DMS79 (cell line): ENCODE data around the gene BPIFB6.

Experiments used
- DNase-seq: peaks from one replicate; lab custom pipeline; 2025; lab: John Stamatoyannopoulos, UW

Gene BPIFB6

DNA sequence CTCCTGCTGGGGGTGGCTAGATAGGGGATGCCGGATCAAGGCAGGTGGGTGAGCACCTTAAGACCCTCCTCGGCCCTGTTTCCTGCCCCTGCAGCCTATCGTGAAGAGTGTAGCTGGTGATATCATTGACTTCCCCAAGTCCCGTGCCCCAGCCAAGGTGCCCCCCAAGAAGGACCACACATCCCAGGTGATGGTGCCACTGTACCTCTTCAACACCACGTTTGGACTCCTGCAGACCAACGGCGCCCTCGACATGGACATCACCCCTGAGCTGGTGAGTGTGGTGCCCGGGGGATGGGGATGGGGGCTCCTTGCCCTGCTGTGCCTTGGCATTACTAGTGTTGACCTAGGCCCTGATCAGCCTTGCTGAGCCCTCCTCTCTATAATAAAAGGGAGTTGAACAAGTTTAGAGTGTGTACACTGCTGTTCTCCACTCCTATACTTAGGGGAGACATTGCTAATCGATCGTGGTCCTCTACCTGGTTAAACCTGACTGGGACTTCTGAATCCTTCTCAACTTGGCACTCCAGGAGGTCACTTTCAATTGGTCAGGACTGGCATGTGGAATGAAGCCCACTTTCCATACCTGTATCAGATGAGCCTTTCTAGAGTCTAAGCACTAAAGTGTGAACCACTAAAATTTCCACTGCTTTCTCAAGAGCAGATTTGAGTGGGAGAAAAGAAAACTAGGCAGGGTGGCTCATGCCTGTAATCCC, 33.3 kb downstream of the BPIFB6 start:
- no peak for DNase-seq

DNA sequence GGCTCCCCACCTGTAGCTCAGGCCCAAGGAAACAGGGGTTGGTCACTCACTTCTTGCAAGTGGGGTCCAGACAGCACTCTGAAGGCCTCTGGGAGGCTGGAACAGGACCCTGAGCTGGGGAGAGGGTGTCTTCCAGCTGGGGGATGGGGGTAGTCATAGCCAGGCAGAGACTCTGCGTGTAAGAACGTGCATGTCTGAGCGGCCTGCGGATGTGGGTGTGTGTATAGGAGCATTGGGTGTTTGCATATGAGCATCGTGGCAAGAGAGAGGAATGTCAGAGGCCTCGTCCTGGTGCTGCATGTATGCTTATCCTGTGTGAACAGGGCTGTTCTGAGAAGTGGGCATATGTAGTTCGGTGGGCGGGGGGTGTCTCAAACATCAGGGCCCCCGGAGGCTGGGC, 34.3 kb downstream of the BPIFB6 start:
- DNase-seq, result no peak

DNA sequence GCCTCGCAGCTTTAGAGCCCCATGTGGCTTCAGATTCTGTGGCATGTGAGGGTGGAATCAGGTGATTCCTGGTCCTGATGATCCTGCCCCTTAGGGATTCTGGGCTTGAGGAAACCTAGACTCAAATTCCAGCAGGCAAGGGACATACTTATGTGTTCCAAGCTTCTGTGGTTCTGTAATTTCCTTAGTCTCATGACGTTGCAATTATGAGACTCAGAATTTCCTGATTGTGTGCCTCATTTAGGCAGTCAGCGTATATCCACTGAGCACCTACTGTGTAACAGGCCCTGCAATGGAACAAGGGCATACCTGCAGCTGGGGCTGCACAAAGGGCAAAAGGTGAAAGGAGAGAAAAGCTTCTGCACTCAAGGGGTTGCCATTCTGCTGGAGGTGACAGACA, 36.4 kb downstream of the BPIFB6 start:
- DNase-seq, result no peak

DNA sequence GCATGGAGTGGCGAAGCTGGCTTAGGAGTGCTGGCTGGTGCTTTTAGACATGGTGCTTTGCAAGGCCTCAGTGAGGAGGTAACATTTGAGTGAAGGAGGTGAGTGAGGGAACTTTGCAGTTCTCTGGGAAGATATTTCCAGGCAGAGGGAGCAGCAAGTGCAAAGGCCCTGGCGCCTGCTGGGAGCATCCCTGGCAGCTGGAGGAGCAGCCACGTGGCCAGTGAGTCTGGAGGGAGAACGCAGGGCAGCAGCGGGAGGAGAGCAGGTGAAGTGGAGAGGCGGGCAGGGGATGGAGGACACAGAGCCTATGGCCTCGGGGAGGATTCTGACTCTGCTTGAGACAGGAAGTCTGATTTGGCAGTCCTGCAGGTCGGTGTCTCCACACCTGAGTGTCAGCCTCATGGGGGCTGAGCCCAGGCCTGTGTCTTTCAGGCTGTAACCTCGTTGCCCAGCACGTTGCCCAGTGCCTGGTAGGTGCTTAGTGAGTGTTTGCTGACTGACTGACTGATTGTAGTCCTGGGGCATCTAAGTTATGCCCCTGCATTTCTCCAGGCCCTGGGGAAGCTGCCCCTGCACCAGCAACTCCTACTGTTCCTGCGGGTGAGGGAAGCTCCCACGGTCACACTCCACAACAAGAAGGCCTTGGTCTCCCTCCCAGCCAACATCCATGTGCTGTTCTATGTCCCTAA, 36.9 kb downstream of the BPIFB6 start:
- DNase-seq, result no peak

DNA sequence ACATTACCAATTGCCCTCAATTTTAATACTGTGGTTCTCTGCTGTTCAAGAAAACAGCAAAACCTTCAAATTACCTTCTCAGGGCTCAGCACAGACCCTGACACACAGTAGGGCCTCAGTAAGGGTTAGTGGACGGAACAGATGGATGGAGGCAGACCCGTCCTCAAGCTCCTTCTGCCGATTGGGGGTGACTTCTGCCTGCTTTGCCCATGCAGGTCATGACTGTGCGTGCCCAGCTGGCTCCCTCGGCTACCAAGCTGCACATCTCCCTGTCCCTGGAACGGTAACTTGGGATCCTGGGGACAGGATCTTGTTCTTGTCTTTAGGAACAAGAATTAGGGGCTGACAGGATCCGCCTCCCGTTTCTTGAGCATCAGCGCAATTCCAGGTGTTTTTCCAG, 38.2 kb downstream of the BPIFB6 start:
- no peak for DNase-seq

DNA sequence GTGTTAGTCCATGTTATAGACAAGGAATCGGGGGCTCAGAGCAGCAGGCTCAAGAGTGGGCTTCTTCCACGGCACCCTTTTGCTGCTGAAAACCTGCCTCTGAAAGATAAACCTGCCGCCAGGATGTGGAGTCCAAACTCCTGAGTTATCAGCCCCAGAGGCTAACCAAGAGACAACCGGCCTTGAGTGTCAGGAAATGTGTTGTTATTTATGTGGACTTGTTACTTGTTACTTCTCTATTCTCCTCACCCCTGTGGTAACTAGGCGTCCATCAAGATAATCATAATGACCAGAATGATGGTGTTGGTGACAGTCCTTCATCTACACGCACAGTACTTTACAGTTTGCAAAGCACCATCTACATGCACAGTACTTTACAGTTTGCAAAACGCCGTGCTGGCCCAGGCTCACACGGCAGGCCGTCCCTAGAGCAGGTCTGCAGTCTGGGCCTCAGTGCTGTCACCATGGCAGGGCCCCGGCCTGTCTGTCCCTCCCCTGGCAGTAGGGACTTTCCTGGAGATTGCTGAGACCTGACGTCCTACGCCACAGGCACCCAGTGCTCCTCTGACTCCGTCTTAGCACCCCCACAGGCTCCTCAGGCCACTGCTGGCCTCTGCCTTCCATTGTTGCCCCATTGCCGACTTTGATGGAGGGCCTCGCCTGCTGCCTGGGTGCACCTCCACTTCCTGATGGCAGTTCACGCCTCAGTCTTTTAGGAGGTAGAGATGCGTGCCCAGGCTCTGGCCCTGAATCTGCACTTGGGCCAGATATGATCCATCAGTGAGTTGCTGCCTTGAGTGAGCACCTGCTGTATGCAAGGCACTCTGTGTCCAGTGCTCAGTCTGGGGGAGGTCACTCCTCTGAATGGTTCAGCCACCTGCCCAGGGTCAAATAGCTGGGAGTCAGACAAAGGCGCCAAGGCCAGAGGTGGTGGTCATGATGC, 38.9 kb downstream of the BPIFB6 start:
- DNase-seq, result no peak

DNA sequence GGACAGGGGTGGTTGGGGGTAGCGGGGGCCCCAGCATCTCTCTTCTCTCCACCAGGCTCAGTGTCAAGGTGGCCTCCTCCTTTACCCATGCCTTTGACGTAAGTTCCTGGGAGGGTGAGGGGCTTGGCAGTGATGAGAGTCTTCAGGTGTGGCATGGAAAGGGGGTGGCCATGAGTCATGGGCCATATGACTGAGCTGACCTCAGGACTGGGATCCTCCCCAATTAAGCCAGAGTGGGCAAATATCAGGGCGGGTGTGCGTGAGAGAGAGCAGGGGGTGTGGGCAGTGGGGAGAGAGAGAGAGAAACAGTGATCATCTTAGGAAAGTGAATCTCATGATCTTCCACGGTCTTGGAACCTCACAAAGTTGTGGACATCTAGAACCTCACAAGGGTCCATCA, 39.8 kb downstream of the BPIFB6 start:
- DNase-seq, result no peak

DNA sequence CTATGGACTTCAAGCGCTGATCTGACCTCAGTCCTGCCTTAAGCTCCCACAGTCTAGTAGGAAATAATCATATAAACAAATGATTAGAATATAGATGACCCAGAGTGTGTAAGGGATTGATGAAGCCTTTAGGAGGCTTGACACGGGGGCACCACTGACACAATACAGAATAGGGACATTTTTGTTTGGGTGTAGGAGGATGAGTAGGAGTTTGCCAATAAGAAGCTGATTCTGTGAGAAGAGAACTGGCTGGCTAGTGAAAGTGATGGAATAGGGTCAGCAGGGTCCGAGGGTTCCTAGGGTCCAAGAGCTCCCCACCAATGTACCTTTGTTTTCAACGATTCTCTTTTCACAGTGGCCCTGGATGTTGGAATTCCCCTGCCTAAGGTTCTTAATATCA, 40.9 kb downstream of the BPIFB6 start:
- no peak for DNase-seq

DNA sequence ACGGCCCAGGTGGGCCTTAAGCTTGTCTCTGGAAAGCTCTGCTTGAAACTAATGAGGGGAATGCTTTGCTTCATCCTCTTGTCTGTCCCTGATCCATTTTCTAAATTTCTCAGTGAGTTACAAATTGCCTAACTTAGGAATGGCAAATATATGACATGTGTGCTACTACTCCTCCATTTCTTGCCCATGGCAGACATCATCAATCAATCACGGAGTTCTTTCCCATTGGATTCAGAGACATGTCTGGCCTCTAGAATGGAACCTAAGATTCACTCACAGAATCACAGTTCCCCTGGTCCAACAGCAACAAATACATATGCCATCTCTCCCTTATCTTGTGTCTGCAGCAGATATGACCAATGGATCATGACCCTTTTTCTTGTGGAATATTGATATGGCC, 41.4 kb downstream of the BPIFB6 start:
- DNase-seq, result no peak

DNA sequence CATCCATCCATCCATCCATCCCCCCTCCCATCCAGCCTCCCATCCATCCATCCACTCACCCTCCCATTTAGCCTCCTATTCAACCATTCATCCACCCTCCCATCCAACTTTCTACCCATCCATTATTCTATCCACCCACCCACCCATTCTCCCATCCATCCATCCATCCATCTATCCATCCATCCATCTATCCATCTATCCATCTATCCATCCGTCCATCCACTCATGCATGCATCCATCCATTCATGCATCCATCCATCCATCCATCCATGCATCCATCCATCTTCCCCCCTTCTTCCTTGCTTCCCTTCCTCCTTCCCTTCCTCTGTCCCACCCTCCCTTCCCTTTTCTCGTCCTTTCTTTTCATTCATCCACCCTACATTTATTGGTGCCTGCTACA, 43.2 kb downstream of the BPIFB6 start:
- DNase-seq, result no peak

DNA sequence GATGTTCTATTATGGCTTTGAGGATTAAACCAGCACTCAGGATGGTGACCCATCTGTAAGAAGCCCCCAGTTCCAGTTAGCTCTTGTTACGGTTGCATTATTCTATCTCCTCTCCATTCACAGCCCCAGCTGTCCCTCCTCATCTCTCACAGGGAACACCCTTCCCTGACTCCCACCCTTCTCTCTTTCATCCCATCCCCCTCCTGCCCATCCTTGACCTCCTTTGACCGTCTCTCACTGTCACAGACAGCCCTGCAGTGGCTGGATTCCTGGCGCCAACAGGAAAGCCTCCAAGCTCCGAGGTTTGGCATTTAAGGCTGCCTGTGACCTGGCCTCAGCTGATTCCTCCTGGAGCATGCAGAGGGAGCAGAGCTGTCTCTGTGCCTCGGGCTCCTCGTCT, 43.8 kb downstream of the BPIFB6 start:
- DNase-seq, result no peak

DNA sequence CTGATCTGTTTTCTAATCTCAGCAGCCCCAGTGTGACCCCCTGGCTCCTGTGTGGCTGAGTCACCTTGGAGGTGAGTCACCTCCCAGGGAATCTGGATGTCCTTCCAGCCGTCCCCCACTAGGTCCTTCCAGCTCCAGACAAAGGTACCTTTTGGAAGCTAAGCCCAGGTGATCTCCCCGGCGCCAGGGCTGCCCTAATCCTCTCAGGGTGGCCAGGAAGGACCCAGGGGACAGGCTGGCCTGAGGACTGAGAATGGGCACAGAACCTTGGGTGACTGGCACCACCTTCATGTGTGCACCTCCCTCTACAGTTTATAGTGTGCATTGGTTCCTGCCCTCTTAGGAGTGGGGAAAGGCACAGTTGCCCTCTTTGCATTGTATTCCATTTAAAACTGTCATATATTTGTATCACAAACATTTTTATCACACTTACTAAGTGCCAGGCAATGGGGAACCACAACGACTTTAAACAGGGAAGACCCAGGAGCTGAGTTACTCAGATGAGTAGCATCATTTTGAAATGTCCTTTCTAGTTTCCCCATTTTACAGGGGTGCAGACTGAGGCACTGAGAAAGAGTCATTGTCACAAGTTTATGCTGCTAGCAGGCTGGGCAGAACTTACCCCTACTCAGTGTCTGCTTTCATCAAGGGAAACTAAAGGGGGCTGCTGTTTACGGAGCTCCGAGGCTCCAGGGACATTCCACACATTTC, 45.4 kb downstream of the BPIFB6 start:
- DNase-seq, result no peak

DNA sequence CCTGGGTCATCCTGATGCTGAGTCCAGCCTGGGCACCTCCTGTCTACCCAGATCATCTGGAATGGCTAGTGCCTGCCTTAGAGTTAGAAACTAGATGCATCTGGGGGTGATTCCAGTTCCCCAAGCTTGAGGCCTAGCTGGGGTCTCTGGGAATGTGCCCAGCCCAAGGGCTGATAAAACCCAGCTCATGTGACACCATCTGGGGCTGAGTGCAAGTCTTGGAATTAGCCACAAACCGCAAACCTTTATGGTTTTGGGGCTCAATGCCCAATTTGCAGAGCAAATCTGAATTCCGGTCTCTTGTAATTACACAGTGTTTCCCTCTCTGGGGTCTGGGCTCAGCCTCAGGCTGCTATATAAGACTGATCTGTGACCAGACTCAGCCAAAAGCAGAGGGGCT, 47.8 kb downstream of the BPIFB6 start, which contains the start of gene BPIFB4:
Gene BPIFB4, plus strand, starts transcription at position 385 of the 400 bp plus-strand sequence. CDS start 1,884 bp downstream, outside the sequence.
- no peak for DNase-seq

DNA sequence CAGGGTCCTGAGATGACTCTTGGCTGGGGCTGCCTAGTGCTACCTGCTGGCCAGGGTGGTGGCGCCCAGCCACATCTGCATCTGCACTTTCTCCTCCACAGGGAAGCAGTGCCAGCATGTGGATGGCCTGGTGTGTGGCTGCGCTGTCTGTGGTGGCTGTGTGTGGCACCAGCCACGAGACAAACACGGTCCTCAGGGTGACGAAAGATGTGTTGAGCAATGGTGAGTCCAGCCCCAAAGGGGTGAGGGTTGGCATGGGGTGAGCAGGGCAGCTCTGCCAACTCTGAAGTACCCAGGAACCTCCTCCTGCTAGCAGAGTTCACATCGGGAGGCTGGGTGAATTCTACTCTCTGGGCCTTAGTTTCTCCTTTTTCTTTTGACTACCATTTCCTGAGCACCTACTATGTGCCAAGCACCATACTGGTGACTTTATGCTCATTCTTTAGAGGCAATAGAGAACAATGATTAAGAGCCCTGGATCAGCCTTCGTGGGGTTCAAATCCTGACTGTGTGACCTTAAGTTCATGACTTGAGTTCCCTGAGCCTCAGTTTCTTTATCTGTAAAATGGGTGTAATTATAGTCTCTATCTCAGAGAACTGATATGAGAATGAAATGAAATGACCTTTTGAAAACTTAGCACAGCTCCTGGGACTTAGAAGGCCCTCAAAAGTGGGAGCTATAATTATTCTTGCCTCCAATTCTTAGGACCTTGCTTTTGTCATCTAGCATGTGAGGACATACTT, 50.1 kb downstream of the BPIFB6 start:
- DNase-seq, result no peak

DNA sequence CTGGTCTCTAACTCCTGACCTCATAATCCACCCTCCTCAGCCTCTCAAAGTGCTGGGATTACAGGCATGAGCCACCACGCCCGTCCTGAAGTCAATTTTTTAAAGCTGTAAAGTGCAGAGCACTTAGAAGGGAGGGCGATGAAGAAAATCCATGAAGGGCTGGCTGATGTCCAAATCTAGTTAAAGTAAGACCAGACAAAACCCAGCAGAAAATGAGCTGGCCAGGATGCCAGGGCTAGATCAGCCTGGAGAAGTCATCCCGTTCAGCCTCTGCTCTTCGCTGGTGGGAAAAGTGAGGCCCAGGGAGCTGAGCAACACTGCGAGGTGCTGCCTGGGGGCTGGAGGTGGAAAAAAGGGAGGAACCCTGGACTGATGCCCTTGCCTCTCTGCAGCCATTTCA, 51.1 kb downstream of the BPIFB6 start:
- DNase-seq, result no peak

DNA sequence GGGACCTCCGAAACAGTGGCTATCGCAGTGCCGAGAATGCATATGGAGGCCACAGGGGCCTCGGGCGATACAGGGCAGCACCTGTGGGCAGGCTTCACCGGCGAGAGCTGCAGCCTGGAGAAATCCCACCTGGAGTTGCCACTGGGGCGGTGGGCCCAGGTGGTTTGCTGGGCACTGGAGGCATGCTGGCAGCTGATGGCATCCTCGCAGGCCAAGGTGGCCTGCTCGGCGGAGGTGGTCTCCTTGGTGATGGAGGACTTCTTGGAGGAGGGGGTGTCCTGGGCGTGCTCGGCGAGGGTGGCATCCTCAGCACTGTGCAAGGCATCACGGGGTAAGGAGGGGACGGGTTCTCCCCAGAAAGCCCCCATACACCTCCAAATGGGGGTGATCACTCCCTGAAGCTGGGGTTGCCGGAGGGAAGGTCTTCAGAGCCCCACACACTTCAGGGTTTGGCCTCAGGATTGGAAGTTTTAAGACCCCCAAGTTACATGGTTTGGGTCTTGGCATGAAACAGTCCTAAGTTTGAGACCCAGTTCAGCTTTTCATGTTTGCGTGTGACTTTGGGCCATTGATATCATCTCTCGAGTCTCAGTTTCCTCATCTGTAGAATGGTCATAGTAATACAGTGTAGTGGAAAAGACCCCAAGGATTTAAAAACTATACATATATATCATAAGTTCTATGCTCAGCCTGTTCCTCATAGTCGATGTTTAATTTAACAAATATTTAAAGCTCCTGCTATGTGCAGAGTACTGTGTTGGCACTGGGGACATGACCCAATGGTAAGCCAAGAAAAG, 52.3 kb downstream of the BPIFB6 start:
- DNase-seq, result no peak

DNA sequence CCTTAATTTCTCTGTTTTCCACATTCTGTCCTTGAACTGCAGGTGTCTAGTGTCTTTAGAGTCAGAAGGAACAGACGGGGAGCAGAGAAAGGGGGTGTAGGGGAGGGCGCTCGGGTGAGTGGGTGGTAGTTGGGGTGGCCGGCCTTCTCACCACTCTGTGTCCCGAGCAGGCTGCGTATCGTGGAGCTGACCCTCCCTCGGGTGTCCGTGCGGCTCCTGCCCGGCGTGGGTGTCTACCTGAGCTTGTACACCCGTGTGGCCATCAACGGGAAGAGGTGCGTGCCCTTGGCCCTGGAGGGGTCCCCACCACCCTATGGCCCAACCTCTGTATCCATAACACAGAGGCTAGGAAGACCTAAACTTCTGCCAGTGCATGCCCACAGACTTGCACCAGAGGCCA, 53.3 kb downstream of the BPIFB6 start:
- DNase-seq, result no peak

DNA sequence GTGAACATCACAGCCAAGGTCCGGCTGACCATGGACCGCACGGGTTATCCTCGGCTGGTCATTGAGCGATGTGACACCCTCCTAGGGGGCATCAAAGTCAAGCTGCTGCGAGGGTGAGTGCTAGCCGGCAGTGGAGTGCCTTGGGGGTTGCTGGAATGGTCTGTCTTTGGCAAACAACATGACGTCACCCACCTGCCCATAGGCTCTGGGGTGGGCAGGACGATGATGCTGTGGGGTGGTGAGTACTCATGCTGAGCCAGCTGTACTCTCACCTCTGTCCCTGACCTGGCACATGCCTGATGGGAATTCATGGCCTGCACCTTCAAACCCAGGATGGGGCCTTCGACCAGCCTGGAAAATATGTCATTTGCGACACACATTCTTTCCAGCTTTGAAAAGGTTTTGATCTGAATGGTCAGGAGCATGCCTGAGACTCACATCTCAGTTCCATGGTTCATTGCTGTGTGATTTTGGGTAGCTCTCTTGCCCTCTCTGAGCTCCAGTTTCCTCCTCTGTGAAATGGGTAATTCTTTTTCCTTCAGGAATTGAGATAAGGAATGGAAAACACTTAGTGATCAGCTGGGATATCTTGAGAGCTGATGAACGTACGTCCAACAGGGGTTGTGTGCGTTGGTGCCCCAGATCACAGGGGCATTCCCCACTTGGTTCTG, 54.7 kb downstream of the BPIFB6 start:
- no peak for DNase-seq

DNA sequence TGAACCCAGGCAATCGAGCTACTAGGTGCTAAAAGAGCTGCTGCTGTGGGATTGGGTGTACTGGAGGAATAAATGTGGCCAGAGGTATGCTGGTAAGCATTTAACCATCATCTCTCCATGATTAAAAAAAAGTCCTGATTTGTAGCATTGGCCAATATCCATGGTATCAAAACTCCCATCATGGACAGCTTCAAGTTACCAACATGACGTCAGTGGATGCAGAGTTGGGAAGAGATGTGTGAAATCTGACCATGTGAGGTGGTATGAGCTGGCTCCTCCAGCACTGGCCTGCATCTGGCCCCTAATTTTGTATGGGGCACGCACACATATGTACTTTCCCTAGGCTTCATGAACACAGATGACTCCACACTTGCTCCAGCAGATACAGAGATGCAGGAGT, 59.7 kb downstream of the BPIFB6 start:
- no peak for DNase-seq

DNA sequence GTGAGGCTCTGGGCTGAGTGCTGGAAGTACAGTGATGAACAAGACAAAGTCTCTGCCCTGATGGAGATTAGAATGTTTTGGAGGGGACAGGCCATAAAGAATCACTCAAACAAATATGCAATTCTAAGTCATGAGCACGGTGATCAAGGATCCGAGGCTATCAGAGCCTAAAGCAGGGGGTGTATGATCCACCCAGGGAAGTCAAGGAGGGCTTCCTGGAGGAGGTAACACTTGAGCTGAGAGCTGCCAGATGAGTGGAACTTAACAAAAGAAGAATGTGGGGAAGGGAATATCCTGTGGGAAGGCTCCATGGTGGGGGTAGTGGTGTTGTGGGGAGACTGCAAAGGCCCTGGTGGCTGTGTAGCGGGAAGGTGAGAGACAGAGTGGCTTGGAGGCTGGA, 60.2 kb downstream of the BPIFB6 start:
- DNase-seq, result no peak
